Muscle of arm (tissue), 12 donors: ENCODE measurements around the gene TAMALIN. TPM values are rescaled to one million over a fixed set of nuclear protein-coding genes. Genes with fewer than 3 reads are reported as not detected.
A peak's percentile ranks its signal among the peaks of the same experiment; 100 is the strongest.

Source experiments
- DNase-seq: peaks from one replicate; pipeline ENCODE4 v3.0.0-alpha.2; 2013
- polyA plus RNA-seq, 12 donors: library from polyadenylated mRNA; unstranded; fragments of 120-200 nt; gene quantifications; one replicate each; pipeline ENCODE4 v1.2.1, GENCODE V29; 2013; ENCODE audit not compliant: insufficient read length in 12 of 12

Gene TAMALIN
- polyA plus RNA-seq, 12 donors: 11.9 to 22.5 (median 14.9) TPM; not detected in 1

GRCh38 chr12:52035190-52035589 is 28.4 kb downstream of the TAMALIN start:
- peak; percentile 83 for DNase-seq

- DNase-seq: no peak
Observed at GRCh38 chr12:52035926-52036325, 29.2 kb downstream of the TAMALIN start.

- peak; percentile 88 for DNase-seq
Observed at GRCh38 chr12:52036587-52037171, 29.9 kb downstream of the TAMALIN start.

GRCh38 chr12:52037248-52037861 is 30.6 kb downstream of the TAMALIN start:
- peak; percentile 69 for DNase-seq

GRCh38 chr12:52038447-52038846 is 31.7 kb downstream of the TAMALIN start:
- no peak for DNase-seq

GRCh38 chr12:52041035-52041434 is 34.3 kb downstream of the TAMALIN start:
- no peak for DNase-seq

GRCh38 chr12:52041695-52042123 is 35.0 kb downstream of the TAMALIN start:
- DNase-seq: no peak

GRCh38 chr12:52042706-52043385 is 36.1 kb downstream of the TAMALIN start:
- DNase-seq: no peak

- no peak for DNase-seq
Observed at GRCh38 chr12:52043386-52044212, 36.9 kb downstream of the TAMALIN start.

GRCh38 chr12:52044292-52044983 is 37.7 kb downstream of the TAMALIN start:
- peak; percentile 82 for DNase-seq

- no peak for DNase-seq
Observed at GRCh38 chr12:52045794-52046199, 39.1 kb downstream of the TAMALIN start.

GRCh38 chr12:52046859-52047258 is 40.1 kb downstream of the TAMALIN start:
- DNase-seq: no peak

- DNase-seq: no peak
Observed at GRCh38 chr12:52049286-52049685, 42.5 kb downstream of the TAMALIN start.

GRCh38 chr12:52049688-52050087 is 42.9 kb downstream of the TAMALIN start:
- no peak for DNase-seq

- no peak for DNase-seq
Observed at GRCh38 chr12:52050116-52050757, 43.5 kb downstream of the TAMALIN start.

GRCh38 chr12:52050758-52051541 is 44.2 kb downstream of the TAMALIN start, which contains the start of gene NR4A1:
Gene NR4A1, plus strand, starts transcription at chr12:52051442. Its CDS starts 2,887 bp downstream, at chr12:52054329.
- peak; percentile 94 for DNase-seq

GRCh38 chr12:52052468-52053186 is 45.9 kb downstream of the TAMALIN start:
- no peak for DNase-seq

- DNase-seq: no peak
Observed at GRCh38 chr12:52053536-52054209, 46.9 kb downstream of the TAMALIN start.
